ENCODE measurements around the gene PSMD14.
"Not testable (repeated sequence)": the region's sequence is repeated elsewhere in the genome, so short reads cannot be mapped to it uniquely, and the experiment has no call there.

Gene PSMD14

DNA sequence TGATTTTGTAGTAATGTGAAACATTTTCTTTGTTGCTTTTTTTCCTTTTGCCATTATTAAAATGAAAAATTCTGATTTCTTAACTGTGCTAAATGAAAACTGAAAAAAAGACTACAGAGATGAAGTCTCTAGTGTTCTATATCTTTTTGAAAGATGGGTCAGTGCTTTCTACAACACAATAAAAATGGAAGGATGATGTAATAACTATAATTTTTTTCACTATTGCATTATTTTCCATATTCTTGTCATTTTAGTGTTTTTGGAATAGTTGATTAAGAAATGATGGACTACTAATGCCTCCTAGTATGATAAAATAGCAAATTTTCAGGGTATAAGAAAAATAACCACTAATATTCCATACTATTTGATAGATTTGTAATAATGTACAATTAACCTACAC, 7.2 kb downstream of the PSMD14 start:
- no peak for DNase-seq
- TF ChIP-seq GATA1 (IDR thresholded peaks at IDR 0.05; ENCODE audit: low read depth, low read length) (no peak), POLR2A (IDR thresholded peaks at IDR 0.05; ENCODE audit: low read length) (no peak)

DNA sequence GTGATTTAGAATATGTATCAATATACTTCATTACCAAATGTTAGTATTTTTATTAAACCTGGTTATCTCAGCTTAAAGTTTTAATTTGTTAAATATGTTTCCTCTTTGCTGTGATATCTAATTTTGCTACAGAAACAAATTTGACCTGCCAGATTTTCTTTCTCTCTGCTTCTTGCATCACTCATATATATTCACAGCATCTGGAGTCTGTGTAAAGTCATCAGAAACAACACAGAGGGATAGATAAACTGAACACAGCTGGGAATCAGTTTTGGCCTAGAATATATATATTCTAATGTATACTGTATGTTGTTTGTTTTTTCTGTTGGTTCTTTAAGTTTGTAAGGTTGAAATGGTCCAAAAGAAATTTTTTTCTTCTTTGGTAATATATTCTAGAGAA, 8.5 kb downstream of the PSMD14 start:
- DNase-seq, result no peak
- TF ChIP-seq POLR2A (IDR thresholded peaks at IDR 0.05; ENCODE audit: low read length), result no peak
- no peak for TF ChIP-seq GATA1 (IDR thresholded peaks at IDR 0.05; ENCODE audit: low read depth, low read length)

DNA sequence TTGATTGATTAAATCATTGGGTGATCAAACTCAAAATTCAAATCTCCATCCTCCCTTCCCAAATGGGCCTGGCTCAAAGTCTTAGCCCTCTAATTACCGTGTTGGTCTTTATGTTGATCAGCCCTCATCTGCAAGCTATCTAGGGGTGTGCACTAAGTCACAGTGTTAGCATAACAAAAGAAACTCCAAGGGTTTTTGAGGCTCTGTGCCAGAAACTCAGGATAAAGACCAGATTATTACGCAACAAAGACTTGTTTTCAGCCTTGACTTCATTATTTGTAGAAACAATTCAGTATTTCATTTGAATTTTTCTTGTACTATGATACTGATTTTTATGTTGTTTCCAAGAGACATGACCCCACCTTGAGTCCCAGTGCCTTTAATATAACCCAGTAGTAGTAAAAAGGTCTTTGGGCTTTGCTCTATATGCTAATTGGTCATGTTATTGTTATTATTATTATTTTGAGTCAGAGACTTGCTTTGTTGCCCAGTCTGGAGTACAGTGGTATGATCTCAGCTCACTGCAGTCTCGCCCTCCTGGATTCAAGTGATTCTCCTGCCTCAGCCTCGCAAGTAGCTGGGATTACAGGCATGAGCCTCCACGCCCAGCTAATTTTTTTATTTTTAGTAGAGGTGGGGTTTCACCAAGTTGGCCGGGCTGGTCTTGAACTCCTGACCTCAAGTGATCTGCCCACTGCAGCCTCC, 13.9 kb downstream of the PSMD14 start:
- no peak for DNase-seq
- no peak for TF ChIP-seq POLR2A (IDR thresholded peaks at IDR 0.05; ENCODE audit: low read length)
- no peak for TF ChIP-seq GATA1 (IDR thresholded peaks at IDR 0.05; ENCODE audit: low read depth, low read length)

DNA sequence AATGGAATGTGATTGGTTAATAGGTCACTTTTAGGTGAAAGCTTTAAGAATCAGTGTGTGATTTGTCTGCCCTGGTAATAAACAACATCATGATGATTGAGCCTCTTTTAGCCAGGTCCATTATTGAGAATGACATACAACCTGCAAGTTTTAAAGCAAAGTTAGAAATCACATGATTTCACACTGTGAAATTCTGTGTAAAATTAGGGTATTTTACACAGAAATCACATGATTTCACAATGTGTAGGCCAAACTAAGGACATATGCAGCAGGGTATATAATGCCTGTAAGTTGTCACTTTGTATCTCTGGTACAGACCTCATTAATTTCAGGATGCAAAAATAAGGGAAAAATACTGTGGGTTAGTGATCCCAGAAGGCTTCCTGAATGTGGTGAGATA, 16.7 kb downstream of the PSMD14 start:
- TF ChIP-seq GATA1 (IDR thresholded peaks at IDR 0.05; ENCODE audit: low read depth, low read length) (no peak), POLR2A (IDR thresholded peaks at IDR 0.05; ENCODE audit: low read length) (no peak)
- DNase-seq, result no peak

DNA sequence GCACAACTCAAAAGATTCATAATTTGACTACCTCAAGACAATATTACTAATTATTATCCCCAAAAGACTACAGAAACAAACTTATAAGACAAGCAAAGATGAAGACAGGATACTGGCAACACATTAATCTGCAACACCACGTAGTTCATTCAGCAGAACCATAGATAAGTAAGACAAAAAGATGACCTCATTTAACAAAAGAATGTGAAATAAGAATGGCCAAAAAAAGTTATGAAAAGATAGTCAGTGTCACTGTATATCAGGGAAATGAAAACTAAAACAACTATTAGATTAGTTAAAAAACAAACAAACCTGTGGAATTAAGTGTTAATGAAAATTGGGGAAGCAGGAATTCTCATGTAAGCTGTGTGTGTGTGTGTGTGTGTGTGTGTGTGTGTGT, 19.4 kb downstream of the PSMD14 start:
- DNase-seq, result no peak
- TF ChIP-seq GATA1 (IDR thresholded peaks at IDR 0.05; ENCODE audit: low read depth, low read length) (no peak), POLR2A (IDR thresholded peaks at IDR 0.05; ENCODE audit: low read length) (no peak)

DNA sequence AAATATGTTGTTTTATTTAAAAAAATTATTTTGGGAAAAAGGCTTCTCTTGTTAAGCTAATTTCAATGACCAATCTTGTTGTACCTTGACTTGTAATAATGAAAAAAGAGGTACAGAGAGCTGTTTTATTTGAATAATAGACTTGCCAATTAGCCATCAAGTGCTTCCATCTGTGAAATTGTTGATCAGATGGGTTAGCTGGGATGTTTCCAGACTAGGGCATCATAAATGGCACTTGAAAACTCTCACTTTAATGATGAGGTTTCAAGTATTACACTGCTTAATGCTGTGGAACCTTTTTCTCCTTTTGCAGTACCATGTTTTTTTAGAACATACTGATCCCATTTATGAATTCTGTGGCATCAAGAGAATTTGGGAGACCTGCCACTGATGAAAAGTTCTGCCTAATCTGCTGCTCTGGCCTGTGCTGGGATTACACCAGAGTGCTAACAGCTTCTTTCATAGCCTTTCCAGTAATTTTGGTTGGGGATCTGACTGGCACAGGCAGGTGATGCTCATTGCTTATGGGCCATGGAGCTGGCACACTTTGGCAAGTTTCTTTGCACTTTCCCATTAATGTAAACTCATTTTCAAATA, 24.2 kb downstream of the PSMD14 start:
- TF ChIP-seq POLR2A (IDR thresholded peaks at IDR 0.05; ENCODE audit: low read length) (no peak), GATA1 (IDR thresholded peaks at IDR 0.05; ENCODE audit: low read depth, low read length) (no peak)
- no peak for DNase-seq

DNA sequence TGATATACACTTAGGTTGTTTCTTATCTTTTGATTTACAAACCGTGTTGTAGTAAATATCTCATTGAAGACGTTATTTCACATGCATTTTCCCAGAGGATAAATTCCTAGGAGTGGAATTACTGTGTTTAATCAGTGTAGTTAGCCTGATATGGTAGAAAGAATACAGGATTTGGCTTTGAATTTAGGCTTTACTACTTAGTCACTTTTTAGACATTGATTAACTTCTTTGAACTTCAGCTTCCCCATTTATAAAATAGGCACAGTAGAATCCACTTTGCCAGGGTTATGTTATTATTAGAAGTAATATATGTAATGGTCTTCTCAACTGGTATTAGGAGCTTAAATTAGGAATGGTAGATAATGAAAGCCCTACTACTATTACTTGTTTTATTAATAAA, 27.4 kb downstream of the PSMD14 start:
- no peak for DNase-seq
- TF ChIP-seq POLR2A (IDR thresholded peaks at IDR 0.05; ENCODE audit: low read length) (no peak), GATA1 (IDR thresholded peaks at IDR 0.05; ENCODE audit: low read depth, low read length) (no peak)

DNA sequence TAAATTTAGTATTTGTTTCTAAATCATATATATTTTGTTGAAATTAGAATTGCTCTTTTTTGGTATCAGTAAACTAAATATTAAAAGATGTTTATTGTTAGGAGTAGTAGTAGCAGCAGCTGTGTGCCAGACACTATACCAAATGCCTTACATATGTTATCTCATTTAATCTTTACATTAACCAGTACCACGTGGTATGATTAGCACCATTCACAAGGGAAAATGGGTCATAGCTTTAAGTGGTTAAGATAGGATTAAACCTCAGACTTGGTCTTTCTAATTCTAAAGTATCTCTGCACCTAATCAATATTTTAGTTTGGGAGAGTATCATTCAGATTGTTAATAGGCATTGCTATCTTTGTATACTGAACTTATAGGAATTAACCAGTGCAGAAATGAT, 29.0 kb downstream of the PSMD14 start:
- no peak for TF ChIP-seq POLR2A (IDR thresholded peaks at IDR 0.05; ENCODE audit: low read length)
- no peak for TF ChIP-seq GATA1 (IDR thresholded peaks at IDR 0.05; ENCODE audit: low read depth, low read length)
- DNase-seq, result no peak

DNA sequence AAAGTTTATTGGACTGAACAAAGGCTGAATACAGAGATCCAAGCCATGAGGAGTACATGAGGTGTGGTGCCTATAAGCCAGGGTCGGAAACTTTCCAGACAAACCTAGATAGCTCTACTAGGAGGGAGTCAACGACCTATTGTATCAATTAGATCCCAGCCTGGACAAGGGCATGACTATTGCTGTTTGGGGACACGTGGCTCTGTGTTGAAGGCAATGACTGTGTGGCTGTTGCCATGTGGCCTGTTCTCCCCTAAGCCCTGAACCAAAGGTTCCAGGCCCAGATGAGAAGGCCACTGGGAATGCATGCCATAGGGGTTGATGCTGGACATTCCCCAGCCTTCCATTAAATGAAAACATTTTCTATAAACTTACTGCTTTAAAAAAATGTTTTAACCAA, 31.3 kb downstream of the PSMD14 start:
- not testable (repeated sequence) for DNase-seq

DNA sequence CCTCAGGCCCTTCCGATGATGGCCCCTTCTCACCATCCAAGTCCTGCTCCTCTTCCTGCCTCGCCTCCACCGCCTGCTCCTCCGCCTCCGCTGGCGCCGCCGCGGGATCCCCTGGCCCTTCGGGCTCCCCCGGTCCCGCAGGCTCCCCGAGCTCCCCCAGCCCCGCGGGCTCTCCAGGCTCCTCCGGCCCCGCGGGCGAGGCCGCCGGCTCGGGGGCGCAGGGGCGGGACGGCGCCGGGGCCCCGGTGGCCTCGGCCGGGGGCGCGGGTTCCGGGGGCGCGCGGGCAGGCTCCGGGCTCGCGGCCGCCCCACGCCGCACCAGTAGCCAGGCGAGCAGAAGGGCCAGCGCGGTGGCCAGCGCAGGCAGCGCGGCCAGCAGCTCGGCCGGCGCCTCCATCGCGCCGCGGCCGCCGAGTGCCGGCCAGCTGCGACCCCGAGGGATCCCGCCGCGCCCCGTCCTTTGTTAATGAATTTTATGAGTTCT, 32.7 kb downstream of the PSMD14 start:
- not testable (repeated sequence) for DNase-seq

DNA sequence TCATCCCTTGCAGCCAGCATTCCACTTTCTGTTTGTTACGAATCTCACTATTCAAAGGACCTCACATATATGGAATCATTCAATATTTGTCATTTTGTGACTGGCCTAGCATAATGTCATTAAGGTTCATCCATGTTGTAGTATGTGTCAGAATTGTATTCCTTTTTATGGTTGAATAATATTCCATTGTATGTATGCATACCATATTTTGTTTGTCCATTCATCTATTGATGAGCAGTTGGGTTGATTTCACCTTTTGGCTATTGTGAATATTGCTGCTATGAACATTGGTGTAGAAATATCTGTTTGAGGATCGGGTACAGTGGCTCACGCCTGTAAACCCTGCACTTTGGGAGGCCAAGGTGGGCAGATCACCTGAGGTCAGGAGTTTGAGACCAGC, 35.0 kb downstream of the PSMD14 start:
- no peak for DNase-seq
- TF ChIP-seq GATA1 (IDR thresholded peaks at IDR 0.05; ENCODE audit: low read depth, low read length) (no peak), POLR2A (IDR thresholded peaks at IDR 0.05; ENCODE audit: low read length) (no peak)

DNA sequence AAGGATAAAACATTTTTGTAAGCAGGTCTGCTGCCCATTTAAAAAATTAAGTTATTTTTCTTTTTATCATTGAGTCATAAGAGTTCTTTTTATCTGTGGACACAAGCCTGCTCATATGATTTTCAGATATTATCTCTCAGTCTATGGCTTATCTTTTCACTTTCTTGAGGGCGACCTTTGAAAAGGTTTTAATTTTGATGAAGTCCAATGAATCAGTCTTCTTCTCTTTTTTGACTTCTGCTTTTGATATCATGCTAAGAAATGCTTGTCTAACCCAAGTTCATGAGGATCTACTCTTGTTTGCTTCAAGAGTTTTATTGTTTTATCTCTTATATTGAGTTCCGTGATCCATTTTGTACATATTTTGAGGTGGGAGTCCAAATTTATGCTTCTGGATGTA, 36.5 kb downstream of the PSMD14 start:
- TF ChIP-seq POLR2A (IDR thresholded peaks at IDR 0.05; ENCODE audit: low read length) (no peak), GATA1 (IDR thresholded peaks at IDR 0.05; ENCODE audit: low read depth, low read length) (no peak)
- peak in 1 of 2 experiments; percentile 22 for DNase-seq

DNA sequence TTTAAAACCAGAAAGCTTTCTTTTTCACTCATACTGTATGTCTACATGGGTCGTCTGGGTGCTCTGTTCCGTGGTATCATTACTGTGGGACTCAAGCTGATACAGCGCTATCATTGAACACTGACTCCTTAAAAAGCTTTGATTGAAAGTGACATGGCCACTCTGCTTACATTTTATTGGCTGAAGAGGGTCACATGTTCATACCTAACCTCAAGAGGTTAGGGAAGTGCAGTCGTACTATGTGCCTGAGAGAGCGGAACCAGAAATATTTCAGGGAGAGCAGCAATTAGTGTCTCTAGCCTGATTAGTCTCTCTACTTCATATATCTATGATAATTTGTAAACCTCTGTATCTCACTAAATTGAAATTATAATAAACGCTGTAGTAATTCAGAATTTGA, 43.5 kb downstream of the PSMD14 start:
- DNase-seq, result no peak
- TF ChIP-seq GATA1 (IDR thresholded peaks at IDR 0.05; ENCODE audit: low read depth, low read length) (no peak), POLR2A (IDR thresholded peaks at IDR 0.05; ENCODE audit: low read length) (no peak)

DNA sequence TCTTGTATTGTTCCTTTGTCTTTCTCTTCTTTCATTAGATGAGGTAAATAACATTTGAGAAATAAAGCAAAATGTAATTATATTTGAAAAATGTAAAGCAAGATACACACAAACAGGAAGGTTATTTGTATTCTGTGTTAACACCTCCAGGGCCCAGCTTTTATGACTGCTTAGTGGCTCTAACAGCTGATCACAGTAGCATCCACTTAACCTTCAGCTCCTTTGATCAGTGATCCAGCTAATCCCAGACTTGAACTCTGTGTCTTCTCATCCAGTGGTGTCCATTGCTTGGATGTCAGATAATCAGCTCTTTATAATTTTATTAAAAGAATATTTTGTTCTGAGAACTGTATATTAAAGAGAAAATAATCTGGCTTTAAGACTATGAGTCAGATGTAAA, 44.5 kb downstream of the PSMD14 start:
- DNase-seq, result no peak
- TF ChIP-seq POLR2A (IDR thresholded peaks at IDR 0.05; ENCODE audit: low read length) (no peak), GATA1 (IDR thresholded peaks at IDR 0.05; ENCODE audit: low read depth, low read length) (no peak)

DNA sequence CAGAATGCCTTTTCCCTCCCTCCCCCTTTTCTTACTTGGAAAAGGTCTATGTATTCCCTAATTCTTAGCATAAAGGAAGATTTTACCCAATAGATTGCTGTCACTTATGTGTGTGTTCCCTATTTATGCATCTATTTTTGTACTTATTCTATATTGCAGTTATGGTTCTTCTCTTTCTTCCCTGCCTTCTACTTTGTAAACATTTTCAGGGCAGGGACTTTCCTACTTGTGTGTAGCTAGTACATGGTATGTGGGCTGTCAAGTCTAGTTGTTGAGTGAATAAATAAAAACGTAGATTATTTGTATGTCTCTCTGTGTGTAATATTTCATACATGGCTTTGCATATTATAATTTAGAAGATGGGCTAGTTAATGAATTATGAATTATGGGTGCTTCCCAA, 45.3 kb downstream of the PSMD14 start:
- TF ChIP-seq POLR2A (IDR thresholded peaks at IDR 0.05; ENCODE audit: low read length) (no peak), GATA1 (IDR thresholded peaks at IDR 0.05; ENCODE audit: low read depth, low read length) (no peak)

More for the DNA sequence above, 45.3 kb downstream of the PSMD14 start:
- DNase-seq, result no peak

All from erythroblast (primary cell).